Adrenal gland (tissue), 5 donors: ENCODE results near the gene MAPT.

ENCODE experiments used
- POLR2A ChIP-seq, 2 donors: fragments of 450-650 bp; IDR thresholded peaks; one replicate each; pipeline ENCODE4 v1.6.1; 2017; ENCODE audit warnings: antibody characterized with exemption in 2 of 2, mild to moderate bottlenecking in 2 of 2, moderate library complexity in 1 of 2
- TF ChIP-seq, protein P1 (sequence below), 6 experiments: fragments of 450-650 bp in 4 of 6; fragments of 200-600 bp in 2 of 6; sonication (generic) in 1 of 6; IDR thresholded peaks; 1 replicate in 5 of 6; 2 replicates in 1 of 6; pipeline versions ENCODE4 v1.5.1 to v1.8.0; 2016 to 2021; ENCODE audit warnings: antibody characterized with exemption in 6 of 6, mild to moderate bottlenecking in 2 of 6, moderate library complexity in 1 of 6
- donor health status: DM: no; HTN: no; CAD: no.

GRCh38 chr17:45848405-45848804, 45.9 kb upstream of the MAPT start:
- TF ChIP-seq, protein P1, sequence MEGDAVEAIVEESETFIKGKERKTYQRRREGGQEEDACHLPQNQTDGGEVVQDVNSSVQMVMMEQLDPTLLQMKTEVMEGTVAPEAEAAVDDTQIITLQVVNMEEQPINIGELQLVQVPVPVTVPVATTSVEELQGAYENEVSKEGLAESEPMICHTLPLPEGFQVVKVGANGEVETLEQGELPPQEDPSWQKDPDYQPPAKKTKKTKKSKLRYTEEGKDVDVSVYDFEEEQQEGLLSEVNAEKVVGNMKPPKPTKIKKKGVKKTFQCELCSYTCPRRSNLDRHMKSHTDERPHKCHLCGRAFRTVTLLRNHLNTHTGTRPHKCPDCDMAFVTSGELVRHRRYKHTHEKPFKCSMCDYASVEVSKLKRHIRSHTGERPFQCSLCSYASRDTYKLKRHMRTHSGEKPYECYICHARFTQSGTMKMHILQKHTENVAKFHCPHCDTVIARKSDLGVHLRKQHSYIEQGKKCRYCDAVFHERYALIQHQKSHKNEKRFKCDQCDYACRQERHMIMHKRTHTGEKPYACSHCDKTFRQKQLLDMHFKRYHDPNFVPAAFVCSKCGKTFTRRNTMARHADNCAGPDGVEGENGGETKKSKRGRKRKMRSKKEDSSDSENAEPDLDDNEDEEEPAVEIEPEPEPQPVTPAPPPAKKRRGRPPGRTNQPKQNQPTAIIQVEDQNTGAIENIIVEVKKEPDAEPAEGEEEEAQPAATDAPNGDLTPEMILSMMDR (IDR thresholded peaks at IDR 0.05): no peak
- no peak for TF ChIP-seq POLR2A (IDR thresholded peaks at IDR 0.05)
